ENCODE measurements around the gene TICAM1. TPM values are rescaled to one million over a fixed set of nuclear protein-coding genes. Genes with fewer than 3 reads are reported as not detected.

TICAM1 gene
- total and polyA plus RNA-seq, 2 of the 13 experiments (the other 11 are each of a cell fraction or from before 2014, with no cell fraction given), result 0.33 to 0.95 TPM

DNA sequence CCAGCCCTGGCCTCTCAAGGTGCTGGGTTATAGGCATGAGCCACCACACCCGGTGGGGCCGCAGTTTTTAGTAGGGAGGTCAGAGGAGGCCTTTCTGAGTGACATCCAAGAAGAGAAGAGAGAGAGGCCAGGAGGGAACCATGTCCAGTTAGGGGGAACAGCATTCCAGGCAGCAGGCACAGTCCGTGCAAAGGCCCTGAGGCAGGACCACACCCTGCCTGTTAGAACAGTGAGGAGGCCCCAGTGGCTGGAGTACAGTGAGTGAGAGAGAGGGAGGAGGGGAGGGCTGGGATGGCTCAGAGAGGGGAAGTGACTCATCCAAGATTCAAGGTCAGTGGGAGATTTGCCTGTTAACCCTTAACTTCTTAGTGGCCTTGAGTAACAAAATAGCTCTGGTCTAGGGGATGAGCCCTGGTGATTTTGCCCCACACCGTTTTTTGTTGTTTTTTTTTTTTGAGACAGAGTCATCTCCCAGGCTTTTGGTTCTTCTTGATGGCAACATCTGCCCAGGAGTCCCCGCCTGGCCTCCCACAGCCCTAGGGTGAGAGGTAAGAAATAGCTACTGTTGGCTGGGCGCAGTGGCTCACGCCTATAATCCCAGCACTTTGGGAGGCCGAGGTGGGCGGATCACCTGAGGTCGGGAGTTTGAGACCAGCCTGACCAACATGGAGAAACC, 38.7 kb upstream of the TICAM1 start (continued):
- TF ChIP-seq ZNF770 (CRISPR knock-in tag; IDR thresholded peaks at IDR 0.05) (peak; percentile 97), TRIM24 (CRISPR knock-in tag; IDR thresholded peaks at IDR 0.05) (no peak), ZSCAN21 (CRISPR knock-in tag; IDR thresholded peaks at IDR 0.05; ENCODE audit: borderline replicate concordance) (peak; percentile 30; the same call in 1 of the 2 replicates), TARDBP (CRISPR knock-in tag; IDR thresholded peaks at IDR 0.05) (peak; percentile 75; the same call in 1 of the 2 replicates), ARNTL (CRISPR knock-in tag; IDR thresholded peaks at IDR 0.05) (peak; percentile 22; the same call in 1 of the 2 replicates), KLF6 (CRISPR knock-in tag; IDR thresholded peaks at IDR 0.05) (peak; percentile 59; the same call in 1 of the 2 replicates), TBX3 (IDR thresholded peaks at IDR 0.05; ENCODE audit: borderline replicate concordance) (no peak)
- TF ChIP-seq, protein P1, sequence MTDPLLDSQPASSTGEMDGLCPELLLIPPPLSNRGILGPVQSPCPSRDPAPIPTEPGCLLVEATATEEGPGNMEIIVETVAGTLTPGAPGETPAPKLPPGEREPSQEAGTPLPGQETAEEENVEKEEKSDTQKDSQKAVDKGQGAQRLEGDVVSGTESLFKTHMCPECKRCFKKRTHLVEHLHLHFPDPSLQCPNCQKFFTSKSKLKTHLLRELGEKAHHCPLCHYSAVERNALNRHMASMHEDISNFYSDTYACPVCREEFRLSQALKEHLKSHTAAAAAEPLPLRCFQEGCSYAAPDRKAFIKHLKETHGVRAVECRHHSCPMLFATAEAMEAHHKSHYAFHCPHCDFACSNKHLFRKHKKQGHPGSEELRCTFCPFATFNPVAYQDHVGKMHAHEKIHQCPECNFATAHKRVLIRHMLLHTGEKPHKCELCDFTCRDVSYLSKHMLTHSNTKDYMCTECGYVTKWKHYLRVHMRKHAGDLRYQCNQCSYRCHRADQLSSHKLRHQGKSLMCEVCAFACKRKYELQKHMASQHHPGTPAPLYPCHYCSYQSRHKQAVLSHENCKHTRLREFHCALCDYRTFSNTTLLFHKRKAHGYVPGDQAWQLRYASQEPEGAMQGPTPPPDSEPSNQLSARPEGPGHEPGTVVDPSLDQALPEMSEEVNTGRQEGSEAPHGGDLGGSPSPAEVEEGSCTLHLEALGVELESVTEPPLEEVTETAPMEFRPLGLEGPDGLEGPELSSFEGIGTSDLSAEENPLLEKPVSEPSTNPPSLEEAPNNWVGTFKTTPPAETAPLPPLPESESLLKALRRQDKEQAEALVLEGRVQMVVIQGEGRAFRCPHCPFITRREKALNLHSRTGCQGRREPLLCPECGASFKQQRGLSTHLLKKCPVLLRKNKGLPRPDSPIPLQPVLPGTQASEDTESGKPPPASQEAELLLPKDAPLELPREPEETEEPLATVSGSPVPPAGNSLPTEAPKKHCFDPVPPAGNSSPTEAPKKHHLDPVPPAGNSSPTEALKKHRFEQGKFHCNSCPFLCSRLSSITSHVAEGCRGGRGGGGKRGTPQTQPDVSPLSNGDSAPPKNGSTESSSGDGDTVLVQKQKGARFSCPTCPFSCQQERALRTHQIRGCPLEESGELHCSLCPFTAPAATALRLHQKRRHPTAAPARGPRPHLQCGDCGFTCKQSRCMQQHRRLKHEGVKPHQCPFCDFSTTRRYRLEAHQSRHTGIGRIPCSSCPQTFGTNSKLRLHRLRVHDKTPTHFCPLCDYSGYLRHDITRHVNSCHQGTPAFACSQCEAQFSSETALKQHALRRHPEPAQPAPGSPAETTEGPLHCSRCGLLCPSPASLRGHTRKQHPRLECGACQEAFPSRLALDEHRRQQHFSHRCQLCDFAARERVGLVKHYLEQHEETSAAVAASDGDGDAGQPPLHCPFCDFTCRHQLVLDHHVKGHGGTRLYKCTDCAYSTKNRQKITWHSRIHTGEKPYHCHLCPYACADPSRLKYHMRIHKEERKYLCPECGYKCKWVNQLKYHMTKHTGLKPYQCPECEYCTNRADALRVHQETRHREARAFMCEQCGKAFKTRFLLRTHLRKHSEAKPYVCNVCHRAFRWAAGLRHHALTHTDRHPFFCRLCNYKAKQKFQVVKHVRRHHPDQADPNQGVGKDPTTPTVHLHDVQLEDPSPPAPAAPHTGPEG (CRISPR knock-in tag; IDR thresholded peaks at IDR 0.05), result 0 out of 2 replicates have a peak, but pooled peaks have one; percentile 17
- TF ChIP-seq, protein P2, sequence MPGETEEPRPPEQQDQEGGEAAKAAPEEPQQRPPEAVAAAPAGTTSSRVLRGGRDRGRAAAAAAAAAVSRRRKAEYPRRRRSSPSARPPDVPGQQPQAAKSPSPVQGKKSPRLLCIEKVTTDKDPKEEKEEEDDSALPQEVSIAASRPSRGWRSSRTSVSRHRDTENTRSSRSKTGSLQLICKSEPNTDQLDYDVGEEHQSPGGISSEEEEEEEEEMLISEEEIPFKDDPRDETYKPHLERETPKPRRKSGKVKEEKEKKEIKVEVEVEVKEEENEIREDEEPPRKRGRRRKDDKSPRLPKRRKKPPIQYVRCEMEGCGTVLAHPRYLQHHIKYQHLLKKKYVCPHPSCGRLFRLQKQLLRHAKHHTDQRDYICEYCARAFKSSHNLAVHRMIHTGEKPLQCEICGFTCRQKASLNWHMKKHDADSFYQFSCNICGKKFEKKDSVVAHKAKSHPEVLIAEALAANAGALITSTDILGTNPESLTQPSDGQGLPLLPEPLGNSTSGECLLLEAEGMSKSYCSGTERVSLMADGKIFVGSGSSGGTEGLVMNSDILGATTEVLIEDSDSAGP (CRISPR knock-in tag; IDR thresholded peaks at IDR 0.05; ENCODE audit: borderline replicate concordance), result peak; percentile 70
- TF ChIP-seq, protein P3, sequence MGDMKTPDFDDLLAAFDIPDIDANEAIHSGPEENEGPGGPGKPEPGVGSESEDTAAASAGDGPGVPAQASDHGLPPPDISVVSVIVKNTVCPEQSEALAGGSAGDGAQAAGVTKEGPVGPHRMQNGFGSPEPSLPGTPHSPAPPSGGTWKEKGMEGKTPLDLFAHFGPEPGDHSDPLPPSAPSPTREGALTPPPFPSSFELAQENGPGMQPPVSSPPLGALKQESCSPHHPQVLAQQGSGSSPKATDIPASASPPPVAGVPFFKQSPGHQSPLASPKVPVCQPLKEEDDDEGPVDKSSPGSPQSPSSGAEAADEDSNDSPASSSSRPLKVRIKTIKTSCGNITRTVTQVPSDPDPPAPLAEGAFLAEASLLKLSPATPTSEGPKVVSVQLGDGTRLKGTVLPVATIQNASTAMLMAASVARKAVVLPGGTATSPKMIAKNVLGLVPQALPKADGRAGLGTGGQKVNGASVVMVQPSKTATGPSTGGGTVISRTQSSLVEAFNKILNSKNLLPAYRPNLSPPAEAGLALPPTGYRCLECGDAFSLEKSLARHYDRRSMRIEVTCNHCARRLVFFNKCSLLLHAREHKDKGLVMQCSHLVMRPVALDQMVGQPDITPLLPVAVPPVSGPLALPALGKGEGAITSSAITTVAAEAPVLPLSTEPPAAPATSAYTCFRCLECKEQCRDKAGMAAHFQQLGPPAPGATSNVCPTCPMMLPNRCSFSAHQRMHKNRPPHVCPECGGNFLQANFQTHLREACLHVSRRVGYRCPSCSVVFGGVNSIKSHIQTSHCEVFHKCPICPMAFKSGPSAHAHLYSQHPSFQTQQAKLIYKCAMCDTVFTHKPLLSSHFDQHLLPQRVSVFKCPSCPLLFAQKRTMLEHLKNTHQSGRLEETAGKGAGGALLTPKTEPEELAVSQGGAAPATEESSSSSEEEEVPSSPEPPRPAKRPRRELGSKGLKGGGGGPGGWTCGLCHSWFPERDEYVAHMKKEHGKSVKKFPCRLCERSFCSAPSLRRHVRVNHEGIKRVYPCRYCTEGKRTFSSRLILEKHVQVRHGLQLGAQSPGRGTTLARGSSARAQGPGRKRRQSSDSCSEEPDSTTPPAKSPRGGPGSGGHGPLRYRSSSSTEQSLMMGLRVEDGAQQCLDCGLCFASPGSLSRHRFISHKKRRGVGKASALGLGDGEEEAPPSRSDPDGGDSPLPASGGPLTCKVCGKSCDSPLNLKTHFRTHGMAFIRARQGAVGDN (CRISPR knock-in tag; IDR thresholded peaks at IDR 0.05), result peak; percentile 72
- TF ChIP-seq, protein P4, sequence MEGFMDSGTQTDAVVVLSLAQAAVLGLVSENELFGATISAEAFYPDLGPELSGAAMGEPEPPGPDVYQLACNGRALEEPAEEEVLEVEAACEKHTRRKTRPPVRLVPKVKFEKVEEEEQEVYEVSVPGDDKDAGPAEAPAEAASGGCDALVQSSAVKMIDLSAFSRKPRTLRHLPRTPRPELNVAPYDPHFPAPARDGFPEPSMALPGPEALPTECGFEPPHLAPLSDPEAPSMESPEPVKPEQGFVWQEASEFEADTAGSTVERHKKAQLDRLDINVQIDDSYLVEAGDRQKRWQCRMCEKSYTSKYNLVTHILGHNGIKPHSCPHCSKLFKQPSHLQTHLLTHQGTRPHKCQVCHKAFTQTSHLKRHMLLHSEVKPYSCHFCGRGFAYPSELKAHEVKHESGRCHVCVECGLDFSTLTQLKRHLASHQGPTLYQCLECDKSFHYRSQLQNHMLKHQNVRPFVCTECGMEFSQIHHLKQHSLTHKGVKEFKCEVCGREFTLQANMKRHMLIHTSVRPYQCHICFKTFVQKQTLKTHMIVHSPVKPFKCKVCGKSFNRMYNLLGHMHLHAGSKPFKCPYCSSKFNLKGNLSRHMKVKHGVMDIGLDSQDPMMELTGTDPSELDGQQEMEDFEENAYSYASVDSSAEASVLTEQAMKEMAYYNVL (CRISPR knock-in tag; IDR thresholded peaks at IDR 0.05; ENCODE audit: borderline replicate concordance), result peak; percentile 87; the same call in 1 of the 2 replicates

Data from HepG2 (cell line).